Neuron (in vitro differentiated cells): ENCODE measurements around the gene LAMC3.
"Not testable (repeated sequence)": the region's sequence is repeated elsewhere in the genome, so short reads cannot be mapped to it uniquely, and the experiment has no call there.

Source experiments
- H2AFZ ChIP-seq: one replicate; pipeline ENCODE4 v1.6.1; 2013; ENCODE audit warnings: low read depth, mild to moderate bottlenecking, inconsistent platforms, low read length, moderate library complexity
- H3K27me3 ChIP-seq: one replicate; pipeline ENCODE4 v1.6.1; 2013; ENCODE audit warnings: low read length; ENCODE audit not compliant: insufficient read depth
- H3K36me3 ChIP-seq: one replicate; pipeline ENCODE4 v1.6.1; 2013; ENCODE audit warnings: low read length; ENCODE audit not compliant: insufficient read depth
- H3K4me1 ChIP-seq: one replicate; pipeline ENCODE4 v1.6.1; 2013; ENCODE audit warnings: low read length; ENCODE audit not compliant: insufficient read depth
- H3K4me3 ChIP-seq: 2 replicates; pipeline ENCODE4 v1.5.1; 2013; ENCODE audit warnings: mild to moderate bottlenecking, low read length, moderate library complexity
- H3K9me3 ChIP-seq: one replicate; pipeline ENCODE4 v1.6.1; 2013; ENCODE audit warnings: low read length

LAMC3 gene

DNA sequence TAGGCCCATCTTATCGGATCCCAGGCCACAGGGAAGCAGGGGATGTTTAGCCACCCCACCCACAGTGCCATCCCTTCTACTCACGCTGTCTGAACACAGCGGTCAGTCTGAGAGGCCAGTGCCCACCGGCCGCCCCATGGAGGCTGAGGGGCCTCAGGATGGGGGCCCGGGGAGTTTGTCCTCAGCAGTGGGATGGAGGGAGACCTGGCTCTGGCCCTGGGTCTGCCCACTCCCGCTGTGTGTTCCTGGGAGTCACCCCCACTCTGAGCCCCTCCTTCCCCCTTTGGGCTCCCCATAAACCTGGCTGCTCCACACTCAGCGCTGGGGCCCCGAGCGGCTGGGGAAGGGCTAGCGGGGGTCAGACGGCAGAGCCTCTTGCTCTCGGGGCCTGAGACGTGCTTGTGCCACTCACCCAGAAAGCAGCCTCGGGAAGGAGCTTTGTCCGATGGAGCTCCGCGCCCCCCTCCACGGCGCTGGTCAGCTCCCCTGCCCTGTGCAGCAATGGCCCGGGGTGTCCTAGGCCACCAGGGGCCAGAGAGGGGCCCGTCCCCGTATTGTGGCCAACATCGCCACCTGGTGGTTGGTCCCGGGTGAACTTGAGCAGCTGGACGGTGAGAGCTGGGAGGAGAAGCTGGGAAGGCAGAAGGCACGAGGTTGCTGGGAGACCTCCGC lies 10.9 kb upstream of the LAMC3 start:
- Histone ChIP-seq H3K9me3 (no peaks in the 10 kb centered on the region), H3K27me3 (peaks cover 13% of the 10 kb centered on the region), H3K4me1 (peaks cover 5% of the 10 kb centered on the region), H3K36me3 (no peaks in the 10 kb centered on the region), H3K4me3 (no peak overlapping the region), H2AFZ (no peak overlapping the region)

DNA sequence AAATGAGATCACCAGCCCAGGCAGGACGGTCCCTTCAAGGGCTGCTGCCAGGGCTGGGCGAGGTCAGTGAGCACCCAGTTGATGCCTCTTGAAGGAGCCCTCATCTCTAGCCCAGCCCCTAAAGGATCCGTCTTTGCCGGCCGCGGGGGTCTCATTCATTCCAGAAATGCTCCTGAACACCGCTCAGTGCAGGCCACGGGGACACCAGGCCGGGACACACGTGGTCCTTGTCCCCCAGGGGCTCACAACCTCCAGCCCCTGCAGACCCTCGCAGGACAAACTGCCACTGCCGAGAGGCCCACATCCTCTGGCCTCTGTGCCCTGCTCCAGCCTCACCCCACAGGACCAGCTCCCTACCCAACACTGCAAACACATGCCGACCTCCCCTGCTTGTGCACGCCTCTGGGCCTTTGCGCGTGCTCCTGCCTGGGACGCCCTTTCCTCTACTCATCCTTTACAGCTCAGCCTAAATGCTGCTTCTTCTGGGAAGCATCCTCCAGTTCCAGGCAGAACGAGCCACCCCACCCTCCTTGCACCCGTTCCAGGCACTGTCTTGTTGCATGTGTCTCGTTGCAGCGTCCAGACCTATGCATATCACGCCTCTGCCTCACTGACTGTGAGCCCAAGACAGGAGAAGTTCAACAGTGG lies 10.3 kb upstream of the LAMC3 start:
- H3K27me3 ChIP-seq, result peaks cover 13% of the 10 kb centered on the region
- H2AFZ ChIP-seq, result no peak overlapping the region
- H3K36me3 ChIP-seq, result no peaks in the 10 kb centered on the region
- H3K4me3 ChIP-seq, result no peak overlapping the region
- no peaks in the 10 kb centered on the region for H3K9me3 ChIP-seq
- peaks cover 5% of the 10 kb centered on the region for H3K4me1 ChIP-seq

DNA sequence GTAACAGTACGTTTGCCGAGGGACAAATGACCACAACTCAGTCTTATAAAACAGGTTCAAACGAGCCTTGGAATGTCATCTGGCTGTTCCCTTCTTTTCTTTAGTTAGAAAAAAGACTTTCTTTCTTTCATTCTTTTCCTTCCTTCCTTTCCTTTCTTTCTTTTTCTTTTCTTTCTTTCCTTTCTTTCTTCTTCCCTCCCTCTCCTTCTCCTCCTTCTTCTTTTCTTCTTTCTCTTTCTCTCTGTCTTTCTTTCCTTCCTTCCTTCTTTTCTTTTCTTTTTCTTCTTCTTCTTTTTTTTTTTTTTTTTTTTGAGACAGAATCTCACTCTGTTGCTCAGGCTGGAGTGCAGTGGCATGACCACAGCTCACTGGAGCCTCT lies 9.7 kb upstream of the LAMC3 start:
- Histone ChIP-seq H3K9me3 (no peaks in the 10 kb centered on the region), H2AFZ (no peak overlapping the region), H3K4me3 (no peak overlapping the region)

DNA sequence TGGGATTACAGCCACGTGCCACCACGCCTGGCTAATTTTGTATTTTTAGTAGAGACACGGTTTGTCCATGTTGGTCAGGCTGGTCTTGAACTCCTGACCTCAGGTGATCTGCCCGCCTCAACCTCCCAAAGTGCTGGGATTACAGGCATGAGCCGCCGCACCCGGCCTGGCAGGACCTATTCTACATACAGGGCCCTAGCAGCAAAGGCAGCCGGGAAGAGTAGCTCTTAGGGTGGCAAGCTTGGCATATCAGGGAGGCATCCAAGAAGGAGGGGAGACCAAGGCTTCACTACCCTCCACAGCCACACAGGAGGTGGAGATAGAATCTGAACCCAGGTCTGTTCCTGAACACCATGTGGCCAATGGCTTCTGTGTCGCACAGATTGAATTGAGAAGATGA lies 8.4 kb upstream of the LAMC3 start:
- H3K4me3 ChIP-seq, H2AFZ ChIP-seq, H3K36me3 ChIP-seq, H3K4me1 ChIP-seq, H3K9me3 ChIP-seq: not testable (repeated sequence)
- H3K27me3 ChIP-seq, result peaks cover 13% of the 10 kb centered on the region

More for the DNA sequence above, 9.7 kb upstream of the LAMC3 start:
- Histone ChIP-seq H3K27me3 (peaks cover 13% of the 10 kb centered on the region), H3K4me1 (peaks cover 5% of the 10 kb centered on the region), H3K36me3 (no peaks in the 10 kb centered on the region)

- Histone ChIP-seq H3K4me3 (no peak overlapping the region), H3K36me3 (no peaks in the 10 kb centered on the region), H3K4me1 (peaks cover under 1% of the 10 kb centered on the region)
Measured at GRCh38 chr9:131001021-131001420, 8.0 kb upstream of the LAMC3 start.

GRCh38 chr9:131001990-131002389 lies 7.0 kb upstream of the LAMC3 start:
- Histone ChIP-seq H3K4me3 (no peak overlapping the region), H3K9me3 (peaks cover 2% of the 10 kb centered on the region), H3K27me3 (peaks cover 13% of the 10 kb centered on the region), H3K36me3 (no peaks in the 10 kb centered on the region), H3K4me1 (no peaks in the 10 kb centered on the region), H2AFZ (no peak overlapping the region)

More at GRCh38 chr9:131001021-131001420, 8.0 kb upstream of the LAMC3 start:
- Histone ChIP-seq H3K27me3 (peaks cover 13% of the 10 kb centered on the region), H3K9me3 (peaks cover 2% of the 10 kb centered on the region), H2AFZ (no peak overlapping the region)

DNA sequence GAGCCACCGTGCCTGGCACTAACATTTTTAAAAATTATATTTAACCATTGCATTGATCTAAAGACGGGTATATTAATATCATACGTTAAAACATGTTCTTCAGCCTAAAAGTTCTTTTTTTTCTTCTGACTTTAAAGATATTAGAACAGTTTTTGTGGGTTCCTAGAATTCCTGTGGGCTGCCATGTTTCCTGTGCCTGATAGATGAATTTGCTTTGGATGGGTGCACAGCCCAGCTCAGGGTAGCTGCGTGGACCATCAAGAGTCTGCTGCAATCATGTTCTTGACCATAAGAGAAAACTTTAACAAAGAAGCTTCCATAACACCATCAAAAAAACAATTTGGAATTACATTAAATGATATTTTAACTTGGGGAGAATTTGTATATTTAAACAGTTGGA lies 2.4 kb upstream of the LAMC3 start:
- no peak overlapping the region for H2AFZ ChIP-seq
- no peaks in the 10 kb centered on the region for H3K4me1 ChIP-seq
- H3K9me3 ChIP-seq, result peaks cover 2% of the 10 kb centered on the region
- H3K4me3 ChIP-seq, result no peak overlapping the region
- H3K36me3 ChIP-seq, result no peaks in the 10 kb centered on the region
- peaks cover 24% of the 10 kb centered on the region for H3K27me3 ChIP-seq

DNA sequence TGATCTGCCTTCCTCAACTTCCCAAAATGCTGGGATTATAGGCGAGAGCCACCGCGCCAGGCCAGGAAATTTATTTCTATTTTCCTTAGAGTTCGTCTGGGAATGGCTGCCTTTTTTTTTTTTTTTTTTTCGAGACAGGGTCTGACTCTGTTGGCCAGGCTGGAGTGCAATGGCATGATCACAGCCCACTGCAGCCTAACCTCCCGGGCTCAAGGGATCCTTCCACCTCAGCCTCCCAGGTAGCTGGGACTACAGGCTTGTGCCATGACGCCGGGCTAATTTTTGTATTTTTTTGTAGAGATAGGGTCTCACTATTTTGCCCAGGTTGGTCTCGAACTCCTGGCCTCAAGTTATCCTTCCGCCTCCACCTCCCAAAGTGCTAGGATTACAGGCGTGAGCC lies 888 bp upstream of the LAMC3 start:
- Histone ChIP-seq H3K36me3 (no peaks in the 10 kb centered on the region), H3K4me3 (no peak overlapping the region), H3K27me3 (peaks cover 24% of the 10 kb centered on the region), H3K4me1 (peaks cover 14% of the 10 kb centered on the region), H3K9me3 (peaks cover 2% of the 10 kb centered on the region), H2AFZ (no peak overlapping the region)

DNA sequence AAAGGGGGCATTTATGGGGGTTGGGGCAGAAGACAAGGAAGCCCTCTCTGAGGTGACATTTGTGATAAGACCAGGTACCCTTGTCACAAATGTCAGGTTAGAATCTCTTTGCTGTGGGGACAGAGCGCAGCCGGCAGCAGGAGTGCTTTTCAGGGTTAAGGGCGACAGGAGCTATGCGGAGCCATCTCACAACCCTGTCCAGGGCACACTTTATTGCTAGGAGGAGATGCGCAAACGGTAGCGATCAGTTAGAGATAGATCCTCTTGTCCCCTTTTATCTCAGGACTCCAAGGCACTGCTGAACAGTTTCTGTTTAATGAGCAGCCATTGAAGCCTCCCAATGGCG lies 438 bp upstream of the LAMC3 start:
- no peak overlapping the region for H2AFZ ChIP-seq
- H3K4me3 ChIP-seq, result no peak overlapping the region
- H3K9me3 ChIP-seq, result peaks cover 2% of the 10 kb centered on the region
- H3K4me1 ChIP-seq, result peaks cover 14% of the 10 kb centered on the region
- no peaks in the 10 kb centered on the region for H3K36me3 ChIP-seq
- H3K27me3 ChIP-seq, result peaks cover 28% of the 10 kb centered on the region

- peaks cover 14% of the 10 kb centered on the region for H3K4me1 ChIP-seq
Measured at GRCh38 chr9:131010482-131011273, 1.7 kb downstream of the LAMC3 start.

DNA sequence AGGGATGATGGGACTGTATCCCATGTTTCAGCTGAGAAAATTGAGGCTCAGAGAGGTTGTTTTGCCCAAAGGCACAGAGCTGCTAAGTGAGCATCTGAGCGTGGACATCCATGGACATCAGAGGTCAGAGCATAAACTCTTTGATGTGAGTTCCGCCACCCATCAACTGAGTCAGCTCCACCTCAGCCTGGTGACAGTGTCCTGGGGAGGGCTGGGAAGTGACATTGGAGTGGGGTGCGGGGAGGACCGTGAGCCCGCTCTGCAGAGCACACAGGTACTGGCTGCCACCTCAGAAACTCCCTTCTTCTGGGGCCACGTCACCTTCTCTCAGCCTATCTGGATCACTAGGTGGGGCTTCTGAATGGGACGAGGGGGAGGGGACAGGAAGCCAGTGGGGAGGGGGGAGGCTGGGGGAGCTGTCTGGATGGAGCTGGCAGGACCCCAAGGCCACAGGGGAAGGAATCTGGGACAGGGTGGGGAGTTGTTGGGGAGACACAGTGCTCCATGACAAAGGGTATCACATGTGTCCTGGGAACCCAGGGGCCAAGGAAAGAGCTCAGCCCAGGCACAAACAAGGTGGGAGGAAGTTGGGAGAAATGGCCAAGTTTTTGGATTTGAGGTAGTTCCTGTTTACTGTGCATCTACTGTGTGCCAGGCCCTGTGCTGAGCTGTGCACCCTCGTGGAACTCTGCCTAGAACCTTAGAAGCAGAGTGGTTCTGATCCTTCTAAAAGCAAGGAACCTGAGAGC lies 2.5 kb downstream of the LAMC3 start:
- Histone ChIP-seq H3K4me1 (peaks cover 14% of the 10 kb centered on the region), H3K4me3 (no peak overlapping the region), H3K36me3 (no peaks in the 10 kb centered on the region), H3K9me3 (no peaks in the 10 kb centered on the region), H3K27me3 (peaks cover 33% of the 10 kb centered on the region), H2AFZ (no peak overlapping the region)

More at GRCh38 chr9:131010482-131011273, 1.7 kb downstream of the LAMC3 start:
- Histone ChIP-seq H3K9me3 (no peaks in the 10 kb centered on the region), H3K27me3 (peaks cover 32% of the 10 kb centered on the region), H3K4me3 (no peak overlapping the region), H3K36me3 (no peaks in the 10 kb centered on the region), H2AFZ (no peak overlapping the region)

DNA sequence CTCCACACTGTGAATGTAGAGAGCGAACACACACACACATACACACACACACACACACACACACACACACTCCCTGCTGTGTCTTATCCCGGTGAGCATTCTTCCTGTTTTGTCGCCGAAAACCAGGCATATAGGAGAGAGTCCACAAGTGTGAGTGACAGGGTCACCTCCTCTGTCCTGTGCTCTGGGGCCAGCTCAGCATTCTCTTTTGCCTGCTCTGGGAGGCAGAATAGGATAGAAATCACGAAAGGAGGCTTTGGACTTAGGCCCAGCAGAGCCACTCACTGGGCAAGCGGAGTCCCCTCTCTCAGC lies 3.0 kb downstream of the LAMC3 start:
- Histone ChIP-seq H3K27me3 (peaks cover 36% of the 10 kb centered on the region), H3K36me3 (no peaks in the 10 kb centered on the region), H3K4me1 (peaks cover 14% of the 10 kb centered on the region), H3K9me3 (no peaks in the 10 kb centered on the region), H3K4me3 (no peak overlapping the region), H2AFZ (no peak overlapping the region)

GRCh38 chr9:131012396-131012917 lies 3.5 kb downstream of the LAMC3 start:
- H2AFZ ChIP-seq, result no peak overlapping the region
- H3K4me3 ChIP-seq, result no peak overlapping the region
- peaks cover 14% of the 10 kb centered on the region for H3K4me1 ChIP-seq
- no peaks in the 10 kb centered on the region for H3K9me3 ChIP-seq
- no peaks in the 10 kb centered on the region for H3K36me3 ChIP-seq
- H3K27me3 ChIP-seq, result peaks cover 36% of the 10 kb centered on the region
